Activated naive CD8-positive, alpha-beta T cell treated with anti-CD3 and anti-CD28 coated beads, Interleukin-2, amount 10 ng/mL, durations not matched to agents 7 days and 5 days (primary cell): ENCODE data around the gene SDC3. TPM values are rescaled to one million over a fixed set of nuclear protein-coding genes. Genes with fewer than 3 reads are reported as not detected.

Source experiments
- ATAC-seq: fragments of 150-1000 bp; cut with Tn5 transposase; one replicate; pipeline ENCODE4 v1.10.0; 2021; ENCODE audit warnings: low read depth, moderate library complexity
- POLR2A ChIA-PET: fragments of 350-600 bp; sonication (Branson Sonifier 250); formaldehyde crosslinking; loops from one replicate; lab custom pipeline; 2021; ENCODE audit warnings: antibody characterized with exemption; lab: Charles Lee
- DNase-seq: peaks from one replicate; pipeline ENCODE4 v3.0.0; 2021
- H3K27ac Mint-ChIP-seq: one replicate; pipeline ENCODE4 v1.8.0; 2022; ENCODE audit warnings: mild to moderate bottlenecking, mixed read lengths
- H3K27me3 Mint-ChIP-seq: one replicate; pipeline ENCODE4 v1.8.0; 2022; ENCODE audit warnings: mild to moderate bottlenecking, moderate library complexity, mixed read lengths
- H3K36me3 Mint-ChIP-seq: one replicate; pipeline ENCODE4 v1.8.0; 2021; ENCODE audit warnings: mild to moderate bottlenecking, mixed read lengths
- H3K4me1 Mint-ChIP-seq: one replicate; pipeline ENCODE4 v1.8.0; 2021; ENCODE audit warnings: mixed read lengths
- H3K4me3 Mint-ChIP-seq: one replicate; pipeline ENCODE4 v1.8.0; 2022; ENCODE audit warnings: mild to moderate bottlenecking, moderate library complexity, mixed read lengths
- H3K9me3 Mint-ChIP-seq: one replicate; pipeline ENCODE4 v1.8.0; 2021; ENCODE audit warnings: mixed read lengths
- total RNA-seq, 2 experiments: library from RNA; stranded (reverse); gene quantifications; one replicate each; pipeline ENCODE4 v1.2.3, GENCODE V29; 2021

SDC3 gene
- total RNA-seq, 2 experiments from 2014 or later, result 0.51 to 0.55 TPM

DNA sequence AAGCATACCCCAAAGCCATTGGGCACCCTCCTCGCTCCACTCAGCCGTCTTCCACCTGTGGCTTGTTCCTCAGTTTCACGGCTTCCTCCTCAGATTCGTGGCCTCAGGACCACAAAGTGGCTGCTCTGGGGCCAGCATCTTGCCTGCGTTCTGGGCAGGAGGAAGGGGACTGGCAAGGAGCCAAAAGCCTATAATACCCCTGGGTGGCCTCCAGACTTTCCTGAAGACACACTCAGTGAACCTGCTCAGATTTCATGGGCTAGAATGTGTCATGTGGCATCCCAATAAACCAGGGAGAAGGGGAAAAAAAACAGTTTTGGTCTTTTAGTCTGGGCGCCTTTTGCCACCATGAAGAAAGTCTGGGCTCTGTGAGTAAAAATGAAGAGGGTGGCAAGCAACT lies 62.0 kb downstream of the SDC3 start:
- no peak for ATAC-seq
- no peak overlapping the region for H3K27ac Mint-ChIP-seq
- no peaks in the 10 kb centered on the region for H3K9me3 Mint-ChIP-seq
- POLR2A ChIA-PET, result no interaction called here
- no peaks in the 10 kb centered on the region for H3K36me3 Mint-ChIP-seq
- H3K27me3 Mint-ChIP-seq, result peaks cover 63% of the 10 kb centered on the region
- DNase-seq, result no peak
- H3K4me1 Mint-ChIP-seq, result no peaks in the 10 kb centered on the region
- no peak overlapping the region for H3K4me3 Mint-ChIP-seq

GRCh38 chr1:30845904-30846290 lies 62.7 kb downstream of the SDC3 start:
- ATAC-seq (no peak), DNase-seq (no peak)
- POLR2A ChIA-PET, result no interaction called here
- Mint-ChIP-seq H3K9me3 (no peaks in the 10 kb centered on the region), H3K4me1 (no peaks in the 10 kb centered on the region), H3K27ac (no peak overlapping the region), H3K4me3 (no peak overlapping the region), H3K27me3 (peaks cover 69% of the 10 kb centered on the region), H3K36me3 (no peaks in the 10 kb centered on the region)

- H3K36me3 Mint-ChIP-seq, result no peaks in the 10 kb centered on the region
Measured at GRCh38 chr1:30845237-30845903, 63.2 kb downstream of the SDC3 start.

DNA sequence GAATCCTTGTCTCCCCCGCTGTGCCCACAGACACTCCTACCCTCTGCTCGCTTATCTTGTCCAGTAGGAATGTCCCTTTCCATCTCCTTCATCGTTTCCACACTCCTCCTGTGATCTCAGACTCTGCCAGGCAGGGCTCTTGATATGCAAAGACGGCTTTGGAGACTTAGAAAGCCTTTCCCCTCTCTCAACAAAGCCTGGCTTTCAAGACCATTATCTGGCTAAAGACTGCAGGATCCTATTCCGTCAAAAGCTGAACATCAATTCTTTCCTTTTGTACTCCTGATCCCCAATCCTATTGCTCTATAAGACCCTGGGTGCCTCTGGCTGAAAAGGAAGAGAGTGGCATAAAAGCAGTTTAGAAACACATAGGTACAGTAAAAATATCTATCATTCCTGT lies 63.9 kb downstream of the SDC3 start:
- H3K27me3 Mint-ChIP-seq, result peaks cover 71% of the 10 kb centered on the region
- ATAC-seq (no peak), DNase-seq (no peak)
- H3K27ac Mint-ChIP-seq, result no peak overlapping the region
- no peaks in the 10 kb centered on the region for H3K4me1 Mint-ChIP-seq
- no peak overlapping the region for H3K4me3 Mint-ChIP-seq
- no peaks in the 10 kb centered on the region for H3K36me3 Mint-ChIP-seq
- POLR2A ChIA-PET, result no interaction called here
- no peaks in the 10 kb centered on the region for H3K9me3 Mint-ChIP-seq

More at GRCh38 chr1:30845237-30845903, 63.2 kb downstream of the SDC3 start:
- POLR2A ChIA-PET, result no interaction called here
- Mint-ChIP-seq H3K9me3 (no peaks in the 10 kb centered on the region), H3K4me3 (no peak overlapping the region), H3K27ac (no peak overlapping the region), H3K27me3 (peaks cover 73% of the 10 kb centered on the region), H3K4me1 (no peaks in the 10 kb centered on the region)
- ATAC-seq, result no peak
- DNase-seq, result no peak

DNA sequence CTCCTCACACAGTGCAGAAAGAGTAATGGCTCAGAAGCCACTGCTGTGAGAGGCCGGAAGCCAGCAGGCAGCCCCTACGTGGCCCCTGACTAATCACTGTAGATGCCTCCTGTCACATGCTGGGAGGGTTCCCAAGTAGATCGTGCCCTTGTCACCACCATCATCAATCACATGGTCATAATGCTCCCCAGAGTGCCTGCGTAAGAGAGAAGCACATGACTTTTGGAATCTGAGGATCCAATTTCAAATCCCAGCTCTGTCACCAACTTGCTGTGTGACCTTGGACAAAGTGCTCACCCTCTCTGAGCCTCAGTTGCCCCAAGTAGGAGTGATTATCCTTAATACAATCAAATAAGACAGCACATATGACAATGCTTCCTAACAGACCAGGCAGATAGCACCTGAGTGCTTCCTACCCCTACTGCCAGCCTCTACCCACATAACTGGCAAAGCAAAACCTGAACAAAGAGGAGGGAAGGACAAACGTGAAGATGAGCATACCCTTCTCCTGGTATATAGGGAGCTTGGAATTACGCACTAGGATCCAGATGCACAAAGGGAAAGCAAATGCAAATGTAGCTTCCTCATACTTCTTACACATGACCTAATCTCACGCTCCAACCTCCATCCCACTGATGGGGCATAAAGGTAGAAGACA lies 65.7 kb downstream of the SDC3 start:
- Mint-ChIP-seq H3K27me3 (peaks cover 70% of the 10 kb centered on the region), H3K9me3 (no peaks in the 10 kb centered on the region), H3K4me3 (no peak overlapping the region), H3K27ac (no peak overlapping the region), H3K36me3 (no peaks in the 10 kb centered on the region), H3K4me1 (no peaks in the 10 kb centered on the region)
- DNase-seq (no peak), ATAC-seq (no peak)
- POLR2A ChIA-PET, result no interaction called here

DNA sequence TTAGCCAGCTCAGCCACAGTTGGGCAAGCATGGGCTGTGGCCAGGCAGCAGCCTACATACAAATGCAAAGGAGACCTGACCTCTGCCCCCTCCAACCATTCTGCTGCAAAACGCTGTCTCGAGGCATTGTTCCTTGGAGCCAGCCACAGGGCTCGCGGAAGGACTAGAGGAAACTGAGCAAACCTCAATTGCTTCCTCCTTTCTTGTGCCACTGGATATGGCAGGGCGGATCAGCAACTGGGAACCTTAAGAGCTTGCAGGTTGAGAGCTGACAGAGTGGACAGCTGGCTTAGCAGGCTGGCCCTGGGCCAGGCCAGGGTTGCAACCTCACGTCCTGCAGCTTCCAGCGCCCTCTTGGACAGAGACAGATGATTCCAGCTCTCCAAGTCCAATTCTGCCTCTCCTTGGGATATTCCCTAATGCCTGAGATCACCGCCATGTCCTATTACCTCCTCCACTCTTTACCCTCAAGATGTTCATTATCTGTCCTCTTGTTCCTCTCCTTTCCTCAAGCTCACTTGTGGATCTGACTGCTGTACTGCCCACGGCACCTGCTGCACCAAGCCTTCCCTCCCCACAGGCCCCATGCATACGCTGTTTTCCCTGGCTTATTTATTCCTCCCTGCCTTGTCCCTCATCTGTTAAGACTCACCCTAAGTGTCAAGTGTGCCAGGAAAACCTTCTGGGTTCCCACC lies 67.5 kb downstream of the SDC3 start:
- H3K36me3 Mint-ChIP-seq, result no peaks in the 10 kb centered on the region
- POLR2A ChIA-PET, result no interaction called here
- H3K27me3 Mint-ChIP-seq, result peaks cover 64% of the 10 kb centered on the region
- H3K27ac Mint-ChIP-seq, result no peak overlapping the region
- DNase-seq (no peak), ATAC-seq (no peak)
- H3K4me3 Mint-ChIP-seq, result no peak overlapping the region
- no peaks in the 10 kb centered on the region for H3K4me1 Mint-ChIP-seq
- no peaks in the 10 kb centered on the region for H3K9me3 Mint-ChIP-seq

DNA sequence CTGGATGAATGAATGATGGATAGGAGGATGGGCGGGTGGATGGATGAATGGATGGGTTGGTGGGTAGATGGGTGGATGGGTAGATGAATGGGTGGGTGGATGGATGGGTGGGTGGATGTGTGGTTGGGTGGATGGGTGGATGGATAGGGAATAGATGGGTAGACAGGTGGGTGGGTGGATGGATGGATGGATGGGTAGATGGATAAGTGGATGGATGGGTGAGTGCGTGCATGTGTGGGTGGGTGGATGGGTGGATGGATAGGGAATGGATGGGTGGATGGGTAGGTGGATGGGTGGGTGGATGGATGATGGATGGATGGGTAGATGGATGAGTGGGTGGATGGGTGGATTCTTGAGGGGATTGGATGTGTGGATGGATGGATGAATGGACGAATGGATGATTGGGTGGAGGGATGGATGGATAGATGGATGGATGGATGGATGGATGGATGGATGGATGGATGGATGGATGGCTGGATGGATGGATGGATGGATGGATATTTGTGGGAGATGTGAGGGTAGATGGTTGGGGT lies 68.7 kb downstream of the SDC3 start:
- POLR2A ChIA-PET, result no interaction called here
- no peak for ATAC-seq
- DNase-seq, result no peak
- Mint-ChIP-seq H3K4me3 (no peak overlapping the region), H3K9me3 (no peaks in the 10 kb centered on the region), H3K36me3 (no peaks in the 10 kb centered on the region), H3K27ac (no peak overlapping the region), H3K4me1 (no peaks in the 10 kb centered on the region), H3K27me3 (peaks cover 58% of the 10 kb centered on the region)

GRCh38 chr1:30838996-30839395 lies 69.6 kb downstream of the SDC3 start:
- DNase-seq (no peak), ATAC-seq (no peak)
- H3K27me3 Mint-ChIP-seq, result peaks cover 56% of the 10 kb centered on the region
- H3K27ac Mint-ChIP-seq, result no peak overlapping the region
- H3K4me1 Mint-ChIP-seq, result no peaks in the 10 kb centered on the region
- no peak overlapping the region for H3K4me3 Mint-ChIP-seq
- H3K36me3 Mint-ChIP-seq, result no peaks in the 10 kb centered on the region
- POLR2A ChIA-PET, result no interaction called here
- H3K9me3 Mint-ChIP-seq, result no peaks in the 10 kb centered on the region

DNA sequence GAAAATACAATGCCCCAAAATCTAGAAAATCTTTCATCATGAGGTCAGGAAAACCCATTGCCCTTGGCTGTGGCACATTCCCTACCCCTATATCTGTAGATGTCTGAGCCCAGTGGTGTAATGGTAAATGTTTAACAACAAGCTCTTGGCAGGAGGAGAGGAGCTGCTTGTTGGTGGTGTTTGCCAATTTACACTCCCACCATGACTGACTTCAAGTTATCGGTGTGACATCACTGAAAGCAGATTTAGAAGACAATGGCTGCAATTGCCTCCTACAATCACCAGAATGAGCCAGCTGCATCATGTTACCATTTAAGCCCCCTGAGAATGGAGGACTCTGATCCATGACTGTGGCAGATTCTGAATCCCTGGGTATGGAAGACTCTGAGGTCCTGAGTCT lies 70.9 kb downstream of the SDC3 start:
- Mint-ChIP-seq H3K9me3 (no peaks in the 10 kb centered on the region), H3K27me3 (peaks cover 55% of the 10 kb centered on the region), H3K4me3 (no peak overlapping the region), H3K4me1 (no peaks in the 10 kb centered on the region), H3K27ac (no peak overlapping the region), H3K36me3 (no peaks in the 10 kb centered on the region)
- POLR2A ChIA-PET, result no interaction called here
- ATAC-seq (no peak), DNase-seq (no peak)

- DNase-seq (no peak), ATAC-seq (no peak)
- POLR2A ChIA-PET, result no interaction called here
- no peak overlapping the region for H3K27ac Mint-ChIP-seq
- H3K36me3 Mint-ChIP-seq, result no peaks in the 10 kb centered on the region
- H3K4me3 Mint-ChIP-seq, result no peak overlapping the region
- no peaks in the 10 kb centered on the region for H3K4me1 Mint-ChIP-seq
- no peaks in the 10 kb centered on the region for H3K9me3 Mint-ChIP-seq
- H3K27me3 Mint-ChIP-seq, result peaks cover 36% of the 10 kb centered on the region
Measured at GRCh38 chr1:30834253-30834652, 74.3 kb downstream of the SDC3 start.

- H3K36me3 Mint-ChIP-seq, result no peaks in the 10 kb centered on the region
- ATAC-seq (no peak), DNase-seq (no peak)
- no peaks in the 10 kb centered on the region for H3K4me1 Mint-ChIP-seq
- no peak overlapping the region for H3K4me3 Mint-ChIP-seq
- POLR2A ChIA-PET, result no interaction called here
- H3K27ac Mint-ChIP-seq, result no peak overlapping the region
- peaks cover 39% of the 10 kb centered on the region for H3K27me3 Mint-ChIP-seq
- no peaks in the 10 kb centered on the region for H3K9me3 Mint-ChIP-seq
Measured at GRCh38 chr1:30830537-30830936, 78.0 kb downstream of the SDC3 start.

DNA sequence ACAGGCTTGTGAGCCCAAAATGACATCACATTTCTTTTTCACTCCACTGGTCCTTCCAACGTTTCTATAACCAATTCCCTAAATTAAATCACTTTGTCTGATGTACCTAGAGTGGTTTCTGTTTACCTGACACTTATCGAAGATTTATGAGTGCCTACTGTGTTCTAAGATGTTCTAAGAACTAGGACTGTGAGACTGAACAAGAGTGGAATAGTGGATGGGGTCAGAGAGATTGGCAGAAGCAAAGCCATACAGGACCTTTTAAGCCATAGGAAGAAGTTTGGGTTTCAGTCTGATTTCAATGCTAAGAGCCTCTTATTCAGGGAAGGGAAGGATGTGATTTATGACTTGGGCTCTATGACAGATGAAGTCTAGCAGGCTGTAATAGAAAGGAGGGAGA lies 78.7 kb downstream of the SDC3 start:
- POLR2A ChIA-PET, result no interaction called here
- H3K36me3 Mint-ChIP-seq, result no peaks in the 10 kb centered on the region
- H3K4me3 Mint-ChIP-seq, result no peak overlapping the region
- no peak for DNase-seq
- H3K27ac Mint-ChIP-seq, result no peak overlapping the region
- no peak for ATAC-seq
- H3K4me1 Mint-ChIP-seq, result peaks cover under 1% of the 10 kb centered on the region
- H3K27me3 Mint-ChIP-seq, result peaks cover 45% of the 10 kb centered on the region
- no peaks in the 10 kb centered on the region for H3K9me3 Mint-ChIP-seq

DNA sequence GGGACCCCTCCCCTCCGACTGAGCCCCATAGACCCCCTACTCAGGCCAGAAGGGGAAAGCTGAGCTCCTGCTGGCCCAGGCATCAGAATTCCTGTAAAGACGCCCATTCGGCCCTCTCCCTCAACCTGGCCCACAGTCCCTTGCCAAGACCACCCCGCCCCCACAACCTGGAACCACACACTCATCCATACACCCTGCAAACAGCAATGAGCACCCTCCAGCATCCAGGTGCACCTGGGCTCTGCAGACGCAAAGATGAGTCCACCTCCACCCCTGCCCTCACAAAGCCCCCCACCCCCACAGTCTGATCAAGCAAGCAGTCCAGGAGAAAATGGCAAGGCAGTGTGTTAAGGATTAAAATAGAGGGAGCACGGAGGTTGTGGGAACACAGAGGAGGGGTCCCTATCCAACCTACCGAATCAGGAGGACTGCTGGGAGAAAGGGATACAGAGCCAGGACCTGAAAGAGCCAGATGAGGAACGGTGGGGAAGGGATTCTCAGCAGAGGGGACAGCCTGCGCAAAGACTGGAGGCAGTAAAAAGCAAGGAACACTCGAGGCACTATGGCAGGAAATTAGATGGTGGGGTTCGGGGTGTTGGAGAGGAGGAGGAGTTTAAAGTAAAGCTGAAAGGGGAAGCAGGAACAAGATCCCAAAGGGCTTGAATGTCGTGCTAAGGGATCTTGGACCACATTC lies 83.7 kb downstream of the SDC3 start:
- POLR2A ChIA-PET, result no interaction called here
- H3K27ac Mint-ChIP-seq, result no peak overlapping the region
- peaks cover 66% of the 10 kb centered on the region for H3K27me3 Mint-ChIP-seq
- no peak overlapping the region for H3K4me3 Mint-ChIP-seq
- H3K36me3 Mint-ChIP-seq, result no peaks in the 10 kb centered on the region
- ATAC-seq, result no peak
- no peak for DNase-seq
- H3K4me1 Mint-ChIP-seq, result peaks cover 19% of the 10 kb centered on the region
- H3K9me3 Mint-ChIP-seq, result no peaks in the 10 kb centered on the region
